Activated T-cell treated with anti-CD3 and anti-CD28 coated beads, Interleukin-2, amount 50 U/mL, for 72 hours (primary cell): ENCODE measurements around the gene CCDC32. TPM values are rescaled to one million over a fixed set of nuclear protein-coding genes. Genes with fewer than 3 reads are reported as not detected.

Experiments
- ATAC-seq, 2 donors: fragments of 150-1000 bp; cut with Tn5 transposase; replicated peaks in 1 of 2; 2 replicates each; pipeline ENCODE4 v1.10.0; 2021; ENCODE audit warnings: moderate library complexity in 2 of 2, mild to moderate bottlenecking in 1 of 2
- DNase-seq, 2 donors: peaks; one replicate each; pipeline ENCODE4 v3.0.0; 2021 to 2022; ENCODE audit warnings: mixed read lengths in 1 of 2
- H3K27ac Mint-ChIP-seq: one replicate; pipeline ENCODE4 v1.8.0; 2022; ENCODE audit warnings: mild to moderate bottlenecking, moderate library complexity, mixed read lengths
- H3K27me3 Mint-ChIP-seq: one replicate; pipeline ENCODE4 v1.8.0; 2022; ENCODE audit warnings: low read depth, mixed read lengths
- H3K36me3 Mint-ChIP-seq, 2 donors: one replicate each; pipeline ENCODE4 v1.8.0; 2022; ENCODE audit warnings: mixed read lengths in 2 of 2, mild to moderate bottlenecking in 1 of 2; ENCODE audit not compliant: insufficient read depth in 2 of 2
- H3K4me1 Mint-ChIP-seq: one replicate; pipeline ENCODE4 v1.8.0; 2022; ENCODE audit warnings: low read depth, mixed read lengths
- H3K4me3 Mint-ChIP-seq, 2 donors: one replicate each; pipeline ENCODE4 v1.8.0; 2022; ENCODE audit warnings: mild to moderate bottlenecking in 2 of 2, mixed read lengths in 2 of 2, moderate library complexity in 2 of 2
- H3K9me3 Mint-ChIP-seq, 2 donors: one replicate each; pipeline ENCODE4 v1.8.0; 2022; ENCODE audit warnings: mixed read lengths in 2 of 2
- total RNA-seq, 2 donors: library from RNA; stranded (reverse); gene quantifications; one replicate each; pipeline ENCODE4 v1.2.3, GENCODE V29; 2022

CCDC32 gene
- total RNA-seq, 2 donors from 2014 or later = 34.8 to 38.1 TPM

DNA sequence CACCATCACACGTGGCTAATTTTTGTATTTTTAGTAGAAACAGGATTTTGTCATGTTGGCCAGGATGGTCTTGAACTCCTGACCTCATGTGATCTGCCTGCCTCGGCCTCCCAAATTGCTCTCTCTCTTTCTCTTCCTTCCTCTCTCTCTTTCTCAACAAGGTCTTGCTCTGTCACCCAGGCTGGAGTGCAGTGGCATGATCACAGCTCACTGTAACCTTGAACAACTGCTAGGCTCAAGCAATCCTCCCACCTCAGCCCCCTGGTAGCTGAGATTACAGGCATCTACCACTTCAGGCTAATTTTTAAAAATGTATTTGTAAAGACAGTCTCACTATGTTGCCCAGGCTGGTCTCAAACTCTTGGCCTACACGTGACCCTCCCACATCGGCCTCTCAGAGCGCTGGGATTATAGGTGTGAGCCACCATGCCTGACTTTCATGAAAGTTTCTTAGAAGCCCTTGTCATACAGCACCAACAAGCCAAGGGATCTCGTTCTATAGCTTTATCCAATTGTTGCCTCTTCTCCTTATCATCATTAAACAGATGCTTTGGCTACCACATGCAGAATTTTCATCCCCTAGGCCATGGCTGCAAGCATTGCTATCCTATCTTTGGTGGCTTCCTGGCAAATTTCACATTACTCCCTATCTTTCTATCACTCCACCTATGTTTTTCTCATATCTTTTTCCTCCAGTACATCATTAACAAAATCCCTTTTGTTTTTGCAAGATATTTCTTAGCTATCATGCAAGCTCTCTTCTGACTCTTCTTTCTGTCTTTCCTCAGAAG is 5.7 kb downstream of the CCDC32 start:
- DNase-seq (no peak), ATAC-seq (no peak)
- H3K4me3 Mint-ChIP-seq = no peak overlapping the region
- H3K27ac Mint-ChIP-seq = peak overlapping the region; percentile 27
- H3K27me3 Mint-ChIP-seq = no peaks in the 10 kb centered on the region
- no peaks in the 10 kb centered on the region for H3K9me3 Mint-ChIP-seq
- H3K36me3 Mint-ChIP-seq = peaks cover 0 to 10% of the 10 kb centered on the region in 2 donors
- H3K4me1 Mint-ChIP-seq = peaks cover 28% of the 10 kb centered on the region

GRCh38 chr15:40555876-40556275 is 9.0 kb downstream of the CCDC32 start:
- H3K4me1 Mint-ChIP-seq = peaks cover 19% of the 10 kb centered on the region
- H3K36me3 Mint-ChIP-seq = peaks cover 0 to 8% of the 10 kb centered on the region in 2 donors
- DNase-seq = no peak
- no peaks in the 10 kb centered on the region for H3K9me3 Mint-ChIP-seq
- no peaks in the 10 kb centered on the region for H3K27me3 Mint-ChIP-seq
- H3K4me3 Mint-ChIP-seq = no peak overlapping the region
- no peak overlapping the region for H3K27ac Mint-ChIP-seq
- no peak for ATAC-seq

GRCh38 chr15:40554161-40554525 is 10.7 kb downstream of the CCDC32 start:
- H3K4me3 Mint-ChIP-seq = no peak overlapping the region
- H3K27ac Mint-ChIP-seq = no peak overlapping the region
- no peak for ATAC-seq
- H3K27me3 Mint-ChIP-seq = no peaks in the 10 kb centered on the region
- H3K4me1 Mint-ChIP-seq = peaks cover 8% of the 10 kb centered on the region
- no peak for DNase-seq
- no peaks in the 10 kb centered on the region for H3K9me3 Mint-ChIP-seq
- H3K36me3 Mint-ChIP-seq = peaks cover 0 to 10% of the 10 kb centered on the region in 2 donors

GRCh38 chr15:40550341-40551037 is 14.4 kb downstream of the CCDC32 start:
- peaks cover 2 to 10% of the 10 kb centered on the region in 2 donors for H3K36me3 Mint-ChIP-seq

DNA sequence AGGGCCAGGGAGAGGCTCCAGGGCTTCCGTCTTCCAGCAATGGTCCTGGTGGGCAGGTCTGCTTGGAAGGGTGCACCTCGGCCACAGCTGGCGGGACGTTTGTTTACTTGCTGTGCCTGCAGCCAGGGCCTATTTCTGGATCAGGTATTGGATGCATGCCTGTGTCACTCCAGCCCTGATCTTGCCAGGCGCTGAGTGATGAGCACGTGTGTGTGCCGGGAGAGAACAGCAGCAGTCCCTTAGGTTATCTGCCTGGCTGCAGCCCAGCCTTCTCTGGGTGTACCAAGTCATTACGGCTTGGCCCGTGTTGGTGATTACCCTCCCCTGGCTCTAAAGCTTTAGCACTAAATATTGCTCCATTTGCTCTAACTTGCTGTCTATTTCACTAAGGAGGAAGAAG is 14.9 kb downstream of the CCDC32 start:
- Mint-ChIP-seq H3K4me3 (no peak overlapping the region), H3K27me3 (no peaks in the 10 kb centered on the region)

More at GRCh38 chr15:40550341-40551037, 14.4 kb downstream of the CCDC32 start:
- H3K9me3 Mint-ChIP-seq = no peaks in the 10 kb centered on the region
- H3K4me1 Mint-ChIP-seq = no peaks in the 10 kb centered on the region
- DNase-seq = no peak
- H3K4me3 Mint-ChIP-seq = no peak overlapping the region
- H3K27me3 Mint-ChIP-seq = no peaks in the 10 kb centered on the region
- no peak for ATAC-seq
- H3K27ac Mint-ChIP-seq = no peak overlapping the region

GRCh38 chr15:40548610-40549009 is 16.2 kb downstream of the CCDC32 start:
- DNase-seq = no peak

More for the DNA sequence above, 14.9 kb downstream of the CCDC32 start:
- ATAC-seq (no peak), DNase-seq (no peak)
- H3K27ac Mint-ChIP-seq = no peak overlapping the region
- no peaks in the 10 kb centered on the region for H3K9me3 Mint-ChIP-seq
- H3K4me1 Mint-ChIP-seq = no peaks in the 10 kb centered on the region
- H3K36me3 Mint-ChIP-seq = peaks cover 2 to 9% of the 10 kb centered on the region in 2 donors

GRCh38 chr15:40545457-40545856 is 19.4 kb downstream of the CCDC32 start:
- no peaks in the 10 kb centered on the region for H3K9me3 Mint-ChIP-seq
- ATAC-seq (no peak), DNase-seq (no peak)

More at GRCh38 chr15:40548610-40549009, 16.2 kb downstream of the CCDC32 start:
- Mint-ChIP-seq H3K27ac (no peak overlapping the region), H3K27me3 (no peaks in the 10 kb centered on the region), H3K4me1 (peaks cover 4% of the 10 kb centered on the region), H3K36me3 (peaks cover 2 to 9% of the 10 kb centered on the region in 2 donors), H3K4me3 (no peak overlapping the region), H3K9me3 (no peaks in the 10 kb centered on the region)
- no peak for ATAC-seq

GRCh38 chr15:40543631-40544294 is 21.1 kb downstream of the CCDC32 start:
- Mint-ChIP-seq H3K27me3 (no peaks in the 10 kb centered on the region), H3K4me3 (no peak overlapping the region), H3K36me3 (peaks cover 2 to 4% of the 10 kb centered on the region in 2 donors), H3K9me3 (no peaks in the 10 kb centered on the region), H3K4me1 (peaks cover 4% of the 10 kb centered on the region), H3K27ac (no peak overlapping the region)
- DNase-seq (no peak), ATAC-seq (no peak)

More at GRCh38 chr15:40545457-40545856, 19.4 kb downstream of the CCDC32 start:
- Mint-ChIP-seq H3K27me3 (no peaks in the 10 kb centered on the region), H3K27ac (no peak overlapping the region), H3K36me3 (peaks cover 2 to 8% of the 10 kb centered on the region in 2 donors), H3K4me3 (no peak overlapping the region), H3K4me1 (peaks cover 4% of the 10 kb centered on the region)

GRCh38 chr15:40543082-40543481 is 21.8 kb downstream of the CCDC32 start:
- DNase-seq (no peak), ATAC-seq (no peak)
- peaks cover 2 to 4% of the 10 kb centered on the region in 2 donors for H3K36me3 Mint-ChIP-seq
- H3K9me3 Mint-ChIP-seq = no peaks in the 10 kb centered on the region
- no peak overlapping the region for H3K4me3 Mint-ChIP-seq
- H3K4me1 Mint-ChIP-seq = peaks cover 4% of the 10 kb centered on the region
- H3K27ac Mint-ChIP-seq = no peak overlapping the region
- no peaks in the 10 kb centered on the region for H3K27me3 Mint-ChIP-seq

DNA sequence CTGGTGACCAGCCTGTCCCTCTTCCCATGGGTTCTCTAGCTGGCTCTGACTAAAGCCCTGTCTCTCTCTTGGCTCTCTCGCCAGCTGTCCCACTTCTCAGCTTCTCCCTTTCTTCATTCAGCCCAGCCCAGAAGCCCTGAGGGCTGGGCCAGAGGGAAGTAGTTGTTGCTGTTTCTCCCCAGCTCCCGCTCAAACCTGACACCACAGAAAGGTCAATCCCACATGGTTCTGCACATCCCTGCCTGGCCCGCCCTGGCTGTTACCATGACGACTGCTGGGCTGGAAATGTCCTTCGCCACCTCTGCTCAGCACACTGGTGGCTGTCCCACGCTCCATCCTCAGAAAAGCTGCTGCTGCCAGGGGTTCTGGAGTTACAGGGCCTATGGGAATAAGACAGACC is 25.9 kb downstream of the CCDC32 start:
- Mint-ChIP-seq H3K4me1 (peaks cover 3% of the 10 kb centered on the region), H3K4me3 (no peak overlapping the region), H3K36me3 (no peaks in the 10 kb centered on the region), H3K27me3 (no peaks in the 10 kb centered on the region), H3K9me3 (no peaks in the 10 kb centered on the region), H3K27ac (no peak overlapping the region)
- DNase-seq (no peak), ATAC-seq (no peak)

- DNase-seq (no peak), ATAC-seq (no peak)
- Mint-ChIP-seq H3K9me3 (no peaks in the 10 kb centered on the region), H3K4me3 (no peak overlapping the region), H3K4me1 (no peaks in the 10 kb centered on the region), H3K27ac (no peak overlapping the region), H3K36me3 (no peaks in the 10 kb centered on the region), H3K27me3 (no peaks in the 10 kb centered on the region)
Measured at GRCh38 chr15:40536501-40536900, 28.3 kb downstream of the CCDC32 start.

DNA sequence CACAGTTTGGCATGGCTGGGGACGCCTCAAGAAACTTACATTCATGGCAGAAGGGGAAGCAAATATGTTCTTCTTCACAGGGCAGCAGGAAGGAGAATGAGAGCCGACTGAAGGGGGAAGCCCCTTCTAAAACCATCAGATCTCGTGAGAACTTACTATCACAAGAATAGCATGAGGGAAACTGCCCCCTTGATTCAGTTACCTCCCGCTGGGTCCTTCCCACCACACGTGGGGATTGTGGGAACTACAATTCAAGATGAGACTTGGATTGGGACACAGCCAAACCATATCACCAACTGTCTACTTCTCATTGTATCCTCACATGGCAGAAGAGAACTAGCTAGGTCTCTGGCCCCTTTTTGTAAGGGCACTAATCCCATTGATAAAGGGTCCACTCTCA is 30.5 kb downstream of the CCDC32 start:
- H3K36me3 Mint-ChIP-seq = no peaks in the 10 kb centered on the region
- H3K27ac Mint-ChIP-seq = no peak overlapping the region
- H3K27me3 Mint-ChIP-seq = no peaks in the 10 kb centered on the region
- no peak for DNase-seq
- no peak overlapping the region for H3K4me3 Mint-ChIP-seq
- H3K9me3 Mint-ChIP-seq = no peaks in the 10 kb centered on the region
- no peak for ATAC-seq
- no peaks in the 10 kb centered on the region for H3K4me1 Mint-ChIP-seq

GRCh38 chr15:40533763-40534364 is 31.0 kb downstream of the CCDC32 start:
- Mint-ChIP-seq H3K4me1 (no peaks in the 10 kb centered on the region), H3K4me3 (no peak overlapping the region), H3K9me3 (no peaks in the 10 kb centered on the region), H3K36me3 (no peaks in the 10 kb centered on the region), H3K27ac (no peak overlapping the region), H3K27me3 (no peaks in the 10 kb centered on the region)
- no peak for DNase-seq
- ATAC-seq = no peak
